ENCODE measurements around the gene IQUB.
"Not testable (repeated sequence)": the region's sequence is repeated elsewhere in the genome, so short reads cannot be mapped to it uniquely, and the experiment has no call there.

Gene IQUB

GRCh38 chr7:123480107-123480506, 54.3 kb downstream of the IQUB start:
- no peak for TF ChIP-seq CTCF (IDR thresholded peaks at IDR 0.05; ENCODE audit: low read depth, low read length)

GRCh38 chr7:123478056-123478455, 56.3 kb downstream of the IQUB start:
- DNase-seq (ENCODE audit: extremely low read depth, low read depth), result not testable (repeated sequence)

More at GRCh38 chr7:123480107-123480506, 54.3 kb downstream of the IQUB start:
- no peak for DNase-seq (ENCODE audit: extremely low read depth, low read depth)

GRCh38 chr7:123472750-123473445, 61.5 kb downstream of the IQUB start:
- no peak for TF ChIP-seq CTCF (IDR thresholded peaks at IDR 0.05; ENCODE audit: low read depth, low read length)
- no peak for DNase-seq (ENCODE audit: extremely low read depth, low read depth)

- no peak for TF ChIP-seq CTCF (IDR thresholded peaks at IDR 0.05; ENCODE audit: low read depth, low read length)
- DNase-seq (ENCODE audit: extremely low read depth, low read depth), result no peak
Measured at GRCh38 chr7:123472327-123472726, 62.1 kb downstream of the IQUB start.

- no peak for TF ChIP-seq CTCF (IDR thresholded peaks at IDR 0.05; ENCODE audit: low read depth, low read length)
Measured at GRCh38 chr7:123468303-123468702, 66.1 kb downstream of the IQUB start.

GRCh38 chr7:123463890-123464289, 70.5 kb downstream of the IQUB start:
- TF ChIP-seq CTCF (IDR thresholded peaks at IDR 0.05; ENCODE audit: low read depth, low read length), result no peak
- no peak for DNase-seq (ENCODE audit: extremely low read depth, low read depth)

More at GRCh38 chr7:123468303-123468702, 66.1 kb downstream of the IQUB start:
- DNase-seq (ENCODE audit: extremely low read depth, low read depth), result no peak

- TF ChIP-seq CTCF (IDR thresholded peaks at IDR 0.05; ENCODE audit: low read depth, low read length), result no peak
- DNase-seq (ENCODE audit: extremely low read depth, low read depth), result no peak
Measured at GRCh38 chr7:123460616-123461015, 73.8 kb downstream of the IQUB start.

- TF ChIP-seq CTCF (IDR thresholded peaks at IDR 0.05; ENCODE audit: low read depth, low read length), result no peak
- DNase-seq (ENCODE audit: extremely low read depth, low read depth), result no peak
Measured at GRCh38 chr7:123455965-123456470, 78.4 kb downstream of the IQUB start.

Data from AG09319 (cell line).